Stromal cell of bone marrow (primary cell): ENCODE results near the gene PKHD1.

Experiments
- DNase-seq: peaks from one replicate; pipeline ENCODE4 v3.0.0-alpha.2; 2012; ENCODE audit warnings: low read depth

PKHD1 gene

GRCh38 chr6:51678905-51679620 lies 408.4 kb downstream of the PKHD1 start:
- DNase-seq, result no peak

GRCh38 chr6:51678274-51678673 lies 409.1 kb downstream of the PKHD1 start:
- no peak for DNase-seq

GRCh38 chr6:51675922-51676275 lies 411.5 kb downstream of the PKHD1 start:
- no peak for DNase-seq

GRCh38 chr6:51675020-51675921 lies 412.1 kb downstream of the PKHD1 start:
- no peak for DNase-seq

GRCh38 chr6:51663525-51663924 lies 423.9 kb downstream of the PKHD1 start:
- no peak for DNase-seq

- no peak for DNase-seq
Measured at GRCh38 chr6:51660767-51661166, 426.6 kb downstream of the PKHD1 start.

GRCh38 chr6:51657491-51657890 lies 429.9 kb downstream of the PKHD1 start:
- DNase-seq, result no peak

GRCh38 chr6:51655517-51655916 lies 431.9 kb downstream of the PKHD1 start:
- no peak for DNase-seq

GRCh38 chr6:51654647-51655046 lies 432.8 kb downstream of the PKHD1 start:
- DNase-seq, result no peak

- DNase-seq, result no peak
Measured at GRCh38 chr6:51651132-51651817, 436.1 kb downstream of the PKHD1 start.

- no peak for DNase-seq
Measured at GRCh38 chr6:51648774-51649173, 438.6 kb downstream of the PKHD1 start.

GRCh38 chr6:51648236-51648635 lies 439.2 kb downstream of the PKHD1 start:
- DNase-seq, result no peak

GRCh38 chr6:51644426-51644825 lies 443.0 kb downstream of the PKHD1 start:
- no peak for DNase-seq

GRCh38 chr6:51640021-51640420 lies 447.4 kb downstream of the PKHD1 start:
- no peak for DNase-seq

GRCh38 chr6:51633424-51633823 lies 454.0 kb downstream of the PKHD1 start:
- DNase-seq, result no peak

- no peak for DNase-seq
Measured at GRCh38 chr6:51630011-51630410, 457.4 kb downstream of the PKHD1 start.

GRCh38 chr6:51626391-51626790 lies 461.0 kb downstream of the PKHD1 start:
- DNase-seq, result no peak

- DNase-seq, result no peak
Measured at GRCh38 chr6:51625566-51625965, 461.8 kb downstream of the PKHD1 start.

GRCh38 chr6:51620971-51621370 lies 466.4 kb downstream of the PKHD1 start:
- DNase-seq, result no peak

GRCh38 chr6:51619042-51619799 lies 468.2 kb downstream of the PKHD1 start:
- no peak for DNase-seq

GRCh38 chr6:51618563-51618962 lies 468.9 kb downstream of the PKHD1 start:
- no peak for DNase-seq

- DNase-seq, result no peak
Measured at GRCh38 chr6:51617751-51618150, 469.7 kb downstream of the PKHD1 start.
